Midbrain (tissue), 1 donor: ENCODE measurements around the gene GATB.
A peak's percentile ranks its signal among the peaks of the same experiment; 100 is the strongest.

ENCODE experiments used
- DNase-seq: peaks from one replicate; lab custom pipeline; 2025; lab: John Stamatoyannopoulos, UW

The GATB gene

GRCh38 chr4:151674804-151675391 is 85.9 kb downstream of the GATB start:
- DNase-seq, result peak; percentile 56

GRCh38 chr4:151673908-151674520 is 86.8 kb downstream of the GATB start:
- no peak for DNase-seq

GRCh38 chr4:151672996-151673395 is 87.8 kb downstream of the GATB start:
- no peak for DNase-seq

GRCh38 chr4:151671541-151672059 is 89.2 kb downstream of the GATB start:
- no peak for DNase-seq

GRCh38 chr4:151670843-151671242 is 90.0 kb downstream of the GATB start:
- DNase-seq, result no peak

GRCh38 chr4:151669990-151670389 is 90.8 kb downstream of the GATB start:
- no peak for DNase-seq

GRCh38 chr4:151668689-151669402 is 92.0 kb downstream of the GATB start:
- no peak for DNase-seq

GRCh38 chr4:151667666-151668065 is 93.1 kb downstream of the GATB start:
- DNase-seq, result no peak

GRCh38 chr4:151667048-151667447 is 93.8 kb downstream of the GATB start:
- no peak for DNase-seq

GRCh38 chr4:151666501-151666900 is 94.3 kb downstream of the GATB start:
- no peak for DNase-seq

- DNase-seq, result no peak
These were observed 95.1 kb downstream of the GATB start for GRCh38 chr4:151665785-151666127.

GRCh38 chr4:151665022-151665784 is 95.6 kb downstream of the GATB start:
- DNase-seq, result no peak

- no peak for DNase-seq
These were observed 96.5 kb downstream of the GATB start for GRCh38 chr4:151664289-151664688.

GRCh38 chr4:151663109-151663508 is 97.7 kb downstream of the GATB start:
- DNase-seq, result no peak

GRCh38 chr4:151661873-151662272 is 98.9 kb downstream of the GATB start:
- no peak for DNase-seq

GRCh38 chr4:151660676-151661075 is 100.1 kb downstream of the GATB start:
- no peak for DNase-seq

GRCh38 chr4:151659601-151660364 is 101.0 kb downstream of the GATB start:
- DNase-seq, result peak; percentile 59

- no peak for DNase-seq
These were observed 101.7 kb downstream of the GATB start for GRCh38 chr4:151658959-151659600.

GRCh38 chr4:151657896-151658295 is 102.9 kb downstream of the GATB start:
- DNase-seq, result no peak

GRCh38 chr4:151656058-151656457 is 104.7 kb downstream of the GATB start:
- no peak for DNase-seq

GRCh38 chr4:151653548-151653918 is 107.3 kb downstream of the GATB start:
- no peak for DNase-seq
